HUES48 (cell line): ENCODE data around the gene MLLT3.
A peak's percentile ranks its signal among the peaks of the same experiment; 100 is the strongest.

ENCODE experiments used
- H3K27ac ChIP-seq: one replicate; pipeline ENCODE4 v1.7.0; 2013; ENCODE audit warnings: low read depth, low read length, inconsistent platforms
- H3K27me3 ChIP-seq: 2 replicates; pipeline ENCODE4 v1.6.1; 2013; ENCODE audit warnings: mild to moderate bottlenecking, low read length; ENCODE audit not compliant: control insufficient read depth, insufficient read depth
- H3K36me3 ChIP-seq: 2 replicates; pipeline ENCODE4 v1.6.1; 2013; ENCODE audit warnings: low read length; ENCODE audit not compliant: control insufficient read depth, insufficient read depth
- H3K4me1 ChIP-seq: 2 replicates; pipeline ENCODE4 v1.6.1; 2013; ENCODE audit warnings: mild to moderate bottlenecking, low read length; ENCODE audit not compliant: control insufficient read depth, insufficient read depth
- H3K4me3 ChIP-seq: 2 replicates; pipeline ENCODE4 v1.5.1; 2013; ENCODE audit warnings: mild to moderate bottlenecking, low read depth, low read length
- H3K9ac ChIP-seq: 2 replicates; pipeline ENCODE4 v1.6.1; 2013; ENCODE audit warnings: mild to moderate bottlenecking, low read depth, low read length, moderate library complexity
- H3K9me3 ChIP-seq: 2 replicates; pipeline ENCODE4 v1.6.1; 2013; ENCODE audit warnings: low read length; ENCODE audit not compliant: control insufficient read depth, insufficient read depth

MLLT3 gene

GRCh38 chr9:20650313-20650712 lies 28.0 kb upstream of the MLLT3 start:
- Histone ChIP-seq H3K4me3 (no peak overlapping the region), H3K27ac (no peak overlapping the region), H3K9ac (no peak overlapping the region), H3K27me3 (no peaks in the 10 kb centered on the region), H3K36me3 (no peaks in the 10 kb centered on the region), H3K4me1 (no peaks in the 10 kb centered on the region), H3K9me3 (peaks cover 3% of the 10 kb centered on the region; the same call in 1 of the 2 replicates)

DNA sequence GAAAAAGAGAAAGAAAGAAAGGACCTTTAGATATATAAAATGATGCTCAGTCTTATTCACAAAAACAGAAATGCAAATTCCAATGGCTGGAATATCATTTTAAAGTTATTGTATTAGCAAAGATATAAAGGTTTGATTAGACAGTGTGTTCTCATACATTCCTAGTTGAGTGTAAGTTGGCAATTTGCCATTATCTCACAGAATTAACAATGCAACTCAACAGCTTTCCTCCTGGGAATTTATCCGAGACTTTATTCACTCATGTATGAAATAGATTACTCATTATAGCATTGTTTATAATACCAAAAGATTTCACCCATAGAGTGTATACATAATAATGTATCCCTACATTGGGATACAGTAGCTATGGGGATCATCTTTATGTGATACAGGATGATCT lies 27.1 kb upstream of the MLLT3 start:
- H3K27me3 ChIP-seq: no peaks in the 10 kb centered on the region
- H3K9me3 ChIP-seq: no peaks in the 10 kb centered on the region
- no peak overlapping the region for H3K9ac ChIP-seq
- H3K4me3 ChIP-seq: no peak overlapping the region
- no peaks in the 10 kb centered on the region for H3K36me3 ChIP-seq
- no peak overlapping the region for H3K27ac ChIP-seq
- H3K4me1 ChIP-seq: no peaks in the 10 kb centered on the region

DNA sequence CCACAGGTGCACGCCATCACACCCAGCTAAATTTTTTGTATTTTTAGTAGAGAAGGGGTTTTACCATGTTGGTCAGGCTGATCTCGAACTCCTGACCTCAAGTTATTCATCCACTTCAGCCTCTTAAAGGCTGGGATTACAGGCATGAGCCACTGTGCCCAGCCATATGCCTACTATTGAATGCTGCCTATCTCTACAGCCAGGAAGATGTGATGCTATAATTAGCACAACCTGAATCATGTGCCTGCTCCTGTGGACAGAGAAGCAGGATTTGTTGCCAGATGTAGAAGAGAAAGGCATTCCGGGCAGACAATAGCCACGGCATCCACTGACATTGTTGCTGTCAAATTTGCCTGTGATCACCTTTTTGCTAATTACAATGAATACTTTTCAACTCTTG lies 24.4 kb upstream of the MLLT3 start:
- H3K36me3 ChIP-seq: no peaks in the 10 kb centered on the region

DNA sequence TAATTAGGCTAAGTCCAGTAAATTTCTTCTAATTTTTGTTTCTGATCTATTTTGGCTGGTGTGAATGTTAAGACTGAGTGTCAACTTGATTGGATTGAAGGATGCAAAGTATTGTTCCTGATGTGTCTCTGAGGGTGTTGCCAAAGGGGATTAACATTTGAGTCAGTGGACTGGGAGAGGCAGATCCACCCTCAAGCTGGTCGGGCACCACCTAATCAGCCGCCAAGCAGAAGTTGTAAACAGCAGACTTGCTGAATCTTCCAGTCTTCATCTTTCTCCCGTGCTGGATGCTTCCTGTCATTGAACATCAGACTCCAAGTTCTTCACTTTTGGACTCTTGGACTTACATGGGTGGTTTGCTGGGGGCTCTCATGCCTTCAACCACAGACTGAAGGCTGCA lies 21.4 kb upstream of the MLLT3 start:
- H3K36me3 ChIP-seq: no peaks in the 10 kb centered on the region
- H3K27ac ChIP-seq: no peak overlapping the region
- H3K9me3 ChIP-seq: no peaks in the 10 kb centered on the region
- H3K9ac ChIP-seq: no peak overlapping the region
- no peaks in the 10 kb centered on the region for H3K4me1 ChIP-seq
- no peaks in the 10 kb centered on the region for H3K27me3 ChIP-seq
- H3K4me3 ChIP-seq: no peak overlapping the region

More for the DNA sequence above, 24.4 kb upstream of the MLLT3 start:
- no peaks in the 10 kb centered on the region for H3K9me3 ChIP-seq
- no peaks in the 10 kb centered on the region for H3K27me3 ChIP-seq
- H3K4me1 ChIP-seq: no peaks in the 10 kb centered on the region
- no peak overlapping the region for H3K4me3 ChIP-seq
- no peak overlapping the region for H3K27ac ChIP-seq
- H3K9ac ChIP-seq: no peak overlapping the region

DNA sequence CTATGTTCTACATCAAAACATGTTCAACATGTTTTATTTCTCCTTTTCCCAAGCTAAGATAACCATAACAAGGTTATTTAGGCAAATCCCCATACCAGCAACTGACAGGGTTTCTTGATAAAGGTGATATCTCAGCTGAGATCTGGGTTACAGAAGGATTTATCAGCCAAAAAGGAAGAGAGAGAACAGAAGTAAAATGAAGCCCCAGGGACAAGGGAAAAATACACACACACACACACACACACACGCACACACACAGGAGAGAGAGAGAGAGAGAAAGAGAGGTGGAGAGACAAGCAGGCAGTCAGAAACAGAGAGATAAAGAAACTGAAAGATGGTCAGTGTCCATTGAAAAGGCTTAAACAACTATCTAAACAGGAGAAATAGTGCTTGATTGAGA lies 19.7 kb upstream of the MLLT3 start:
- Histone ChIP-seq H3K4me1 (peaks cover 7% of the 10 kb centered on the region), H3K27me3 (no peaks in the 10 kb centered on the region), H3K9ac (no peak overlapping the region), H3K27ac (no peak overlapping the region), H3K9me3 (no peaks in the 10 kb centered on the region), H3K4me3 (no peak overlapping the region), H3K36me3 (no peaks in the 10 kb centered on the region)

DNA sequence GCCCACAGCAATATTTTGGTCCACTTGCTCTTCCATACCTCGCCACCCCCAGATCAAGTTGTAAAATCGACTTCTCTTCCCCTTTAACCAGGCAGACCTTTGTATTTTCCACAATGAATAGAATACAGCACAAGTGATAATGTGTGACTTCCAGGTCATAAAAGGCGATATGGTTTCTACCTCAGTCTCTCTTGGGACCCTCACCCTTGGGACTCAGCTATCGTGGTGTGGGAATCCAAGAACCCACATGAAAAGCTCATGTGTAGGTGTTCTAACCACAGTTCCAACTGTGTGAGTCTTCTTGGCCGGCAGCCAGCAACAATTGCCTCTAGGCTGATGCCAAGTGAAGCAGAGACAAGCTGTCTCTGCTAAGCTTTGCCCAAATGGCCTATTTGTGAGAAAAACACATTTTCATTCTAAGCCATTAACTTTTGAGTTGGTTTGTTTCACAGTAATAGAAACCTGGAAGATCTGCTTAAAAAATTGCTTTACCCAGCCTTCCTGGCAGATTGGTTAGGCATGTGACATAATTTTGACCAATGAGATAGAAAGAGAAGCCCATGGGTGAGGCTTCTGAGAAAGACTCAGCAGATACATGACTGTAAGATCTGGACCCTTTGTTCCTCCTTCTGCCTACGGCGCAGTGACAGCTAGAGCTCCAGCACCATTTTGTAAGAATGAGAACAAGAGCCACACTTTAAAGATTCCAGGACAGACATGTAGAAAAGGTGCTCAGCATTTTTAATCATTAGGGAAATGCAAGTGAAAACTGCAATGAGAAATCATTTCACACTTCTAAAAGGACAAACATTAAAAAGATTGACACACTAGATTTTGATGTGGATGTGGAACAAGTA lies 18.3 kb upstream of the MLLT3 start:
- no peak overlapping the region for H3K27ac ChIP-seq
- no peaks in the 10 kb centered on the region for H3K9me3 ChIP-seq
- no peaks in the 10 kb centered on the region for H3K27me3 ChIP-seq
- H3K36me3 ChIP-seq: no peaks in the 10 kb centered on the region
- no peak overlapping the region for H3K4me3 ChIP-seq
- H3K9ac ChIP-seq: no peak overlapping the region
- peaks cover 15% of the 10 kb centered on the region for H3K4me1 ChIP-seq

GRCh38 chr9:20636888-20637440 lies 14.7 kb upstream of the MLLT3 start:
- Histone ChIP-seq H3K27me3 (no peaks in the 10 kb centered on the region), H3K9ac (no peak overlapping the region), H3K27ac (peak overlapping the region; percentile 34)

DNA sequence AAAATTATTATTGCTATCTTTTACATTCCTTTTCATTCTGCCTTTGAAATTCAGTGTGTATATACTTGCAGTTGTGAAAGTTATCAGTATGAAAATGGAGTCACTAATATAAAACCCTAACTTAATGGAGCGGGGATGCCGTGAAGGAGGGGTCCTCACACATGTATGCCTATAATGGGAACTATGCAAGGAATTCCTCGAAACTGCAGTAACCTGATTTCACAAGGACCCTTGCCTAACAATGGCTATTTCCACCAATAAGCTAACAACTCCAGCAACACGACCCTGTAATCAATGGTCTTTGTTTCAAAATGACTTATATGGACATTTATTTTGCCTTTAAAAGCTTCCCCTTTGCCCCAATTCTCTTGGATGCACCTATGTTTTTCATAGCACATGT lies 12.6 kb upstream of the MLLT3 start:
- H3K27ac ChIP-seq: no peak overlapping the region
- H3K9ac ChIP-seq: no peak overlapping the region
- H3K4me3 ChIP-seq: no peak overlapping the region
- no peaks in the 10 kb centered on the region for H3K27me3 ChIP-seq
- H3K4me1 ChIP-seq: peaks cover 27% of the 10 kb centered on the region
- H3K9me3 ChIP-seq: no peaks in the 10 kb centered on the region
- no peaks in the 10 kb centered on the region for H3K36me3 ChIP-seq

More at GRCh38 chr9:20636888-20637440, 14.7 kb upstream of the MLLT3 start:
- Histone ChIP-seq H3K9me3 (no peaks in the 10 kb centered on the region), H3K4me1 (peaks cover 27% of the 10 kb centered on the region), H3K4me3 (no peak overlapping the region), H3K36me3 (no peaks in the 10 kb centered on the region)

GRCh38 chr9:20632705-20633104 lies 10.4 kb upstream of the MLLT3 start:
- Histone ChIP-seq H3K4me3 (no peak overlapping the region), H3K9me3 (no peaks in the 10 kb centered on the region), H3K4me1 (peaks cover 27% of the 10 kb centered on the region), H3K36me3 (no peaks in the 10 kb centered on the region), H3K27me3 (no peaks in the 10 kb centered on the region), H3K27ac (no peak overlapping the region), H3K9ac (no peak overlapping the region)

DNA sequence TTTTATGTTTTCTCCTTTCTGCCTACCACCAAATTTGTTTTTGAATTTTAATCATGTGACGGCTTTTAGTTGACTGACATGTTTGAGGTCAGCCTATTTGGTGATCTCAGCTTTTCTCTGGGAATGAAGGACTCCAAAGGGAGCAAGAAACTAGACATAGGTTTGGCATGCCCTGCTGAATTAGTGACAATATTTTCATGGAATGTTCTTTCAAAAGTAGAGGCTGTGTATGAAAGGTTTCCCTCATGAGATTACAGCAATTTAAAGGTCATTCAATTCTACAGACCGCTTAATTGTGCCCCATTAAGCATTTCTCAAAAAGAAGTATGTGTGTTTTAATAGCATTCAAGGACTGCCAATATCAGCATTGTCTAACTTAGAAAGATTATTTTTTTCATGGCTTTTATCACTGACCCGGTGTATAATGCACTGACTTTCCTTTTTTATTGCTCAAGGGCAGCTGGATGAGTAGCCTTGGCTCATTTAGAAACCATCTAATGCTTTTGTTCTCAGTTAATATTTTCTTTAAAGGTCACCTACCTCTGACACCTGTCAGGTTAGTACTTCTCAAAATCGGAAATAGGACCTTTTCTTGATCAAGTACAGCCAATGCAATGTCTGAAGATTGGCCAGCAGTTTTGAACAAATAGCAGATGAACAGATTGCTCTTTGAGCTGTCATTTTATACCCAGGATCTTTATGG lies 8.1 kb upstream of the MLLT3 start:
- H3K4me1 ChIP-seq: peaks cover 15% of the 10 kb centered on the region
- H3K27ac ChIP-seq: no peak overlapping the region
- no peak overlapping the region for H3K9ac ChIP-seq
- H3K4me3 ChIP-seq: no peak overlapping the region
- H3K36me3 ChIP-seq: no peaks in the 10 kb centered on the region
- no peaks in the 10 kb centered on the region for H3K27me3 ChIP-seq
- H3K9me3 ChIP-seq: no peaks in the 10 kb centered on the region

DNA sequence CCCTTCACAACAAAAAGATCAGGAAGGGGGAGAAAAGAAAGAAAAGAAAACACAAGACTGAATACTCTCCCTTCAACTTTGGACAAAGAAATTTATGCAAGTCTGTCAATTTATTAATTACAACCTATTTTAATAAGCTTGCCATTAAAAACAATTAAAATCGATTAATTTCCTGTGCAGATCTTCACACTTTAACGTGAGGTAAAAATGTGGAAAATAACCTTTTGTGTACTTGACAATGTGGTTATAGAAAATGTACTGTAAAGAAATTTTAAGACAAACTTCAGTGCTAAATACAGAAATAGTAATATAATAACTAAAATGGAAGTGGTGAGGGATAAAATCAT lies 2.7 kb upstream of the MLLT3 start:
- Histone ChIP-seq H3K27me3 (peaks cover 44% of the 10 kb centered on the region), H3K36me3 (no peaks in the 10 kb centered on the region), H3K9ac (no peak overlapping the region), H3K9me3 (no peaks in the 10 kb centered on the region), H3K27ac (no peak overlapping the region), H3K4me3 (no peak overlapping the region), H3K4me1 (peaks cover 21% of the 10 kb centered on the region)
